ENCODE results near the gene NAT14.

DNA sequence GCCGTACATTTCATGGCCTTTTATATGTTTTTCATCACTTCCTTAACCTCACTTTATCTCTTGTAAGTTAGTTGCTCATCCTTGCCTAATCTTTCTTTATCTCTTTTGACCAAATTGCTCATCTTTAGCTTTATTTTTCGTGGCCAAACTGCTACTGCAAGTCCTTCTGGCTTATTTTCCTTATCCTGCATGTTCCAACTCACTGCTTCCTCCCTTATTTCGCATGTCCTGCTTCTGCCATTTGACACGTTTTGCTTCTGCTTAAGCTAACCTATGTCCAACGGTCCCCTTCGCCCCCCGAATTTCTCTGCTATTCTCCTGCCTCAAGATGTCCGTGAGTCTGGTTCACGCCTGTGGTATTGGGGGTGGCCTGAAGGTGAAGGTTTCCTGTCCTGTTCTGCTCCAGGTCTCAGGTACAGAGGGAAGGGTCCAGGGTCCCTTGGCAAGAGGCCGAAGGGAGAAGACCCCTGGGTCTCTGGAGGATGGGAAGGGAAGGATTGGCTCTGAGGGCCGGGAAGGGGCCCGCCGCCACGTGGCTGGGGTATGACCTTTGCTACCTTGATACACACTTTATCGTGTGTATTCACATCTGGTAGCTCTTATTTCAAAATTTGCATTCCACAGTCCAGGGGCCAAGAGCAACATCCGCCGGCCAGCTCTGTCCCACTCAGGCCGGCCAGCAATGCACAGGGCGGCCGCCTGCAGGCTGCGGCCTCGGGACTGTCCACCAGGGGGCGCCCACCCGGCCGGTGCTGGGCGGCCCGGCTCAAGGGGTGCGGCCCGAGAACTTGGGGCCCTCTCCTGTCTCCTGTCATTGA is 17.5 kb upstream of the NAT14 start:
- TF ChIP-seq, protein P1, sequence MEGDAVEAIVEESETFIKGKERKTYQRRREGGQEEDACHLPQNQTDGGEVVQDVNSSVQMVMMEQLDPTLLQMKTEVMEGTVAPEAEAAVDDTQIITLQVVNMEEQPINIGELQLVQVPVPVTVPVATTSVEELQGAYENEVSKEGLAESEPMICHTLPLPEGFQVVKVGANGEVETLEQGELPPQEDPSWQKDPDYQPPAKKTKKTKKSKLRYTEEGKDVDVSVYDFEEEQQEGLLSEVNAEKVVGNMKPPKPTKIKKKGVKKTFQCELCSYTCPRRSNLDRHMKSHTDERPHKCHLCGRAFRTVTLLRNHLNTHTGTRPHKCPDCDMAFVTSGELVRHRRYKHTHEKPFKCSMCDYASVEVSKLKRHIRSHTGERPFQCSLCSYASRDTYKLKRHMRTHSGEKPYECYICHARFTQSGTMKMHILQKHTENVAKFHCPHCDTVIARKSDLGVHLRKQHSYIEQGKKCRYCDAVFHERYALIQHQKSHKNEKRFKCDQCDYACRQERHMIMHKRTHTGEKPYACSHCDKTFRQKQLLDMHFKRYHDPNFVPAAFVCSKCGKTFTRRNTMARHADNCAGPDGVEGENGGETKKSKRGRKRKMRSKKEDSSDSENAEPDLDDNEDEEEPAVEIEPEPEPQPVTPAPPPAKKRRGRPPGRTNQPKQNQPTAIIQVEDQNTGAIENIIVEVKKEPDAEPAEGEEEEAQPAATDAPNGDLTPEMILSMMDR (conservative IDR thresholded peaks at IDR 0.05; ENCODE audit: low read depth, low read length): peak; percentile 99
- no peak for TF ChIP-seq EZH2 (IDR thresholded peaks at IDR 0.05; ENCODE audit: low read length, unreplicated experiment)

Measured in PC-3 (cell line).